Peyer's patch (tissue), 4 donors: ENCODE results near the gene PTH2. TPM values are rescaled to one million over a fixed set of nuclear protein-coding genes. Genes with fewer than 3 reads are reported as not detected.

Experiments used
- DNase-seq, 3 donors: peaks; one replicate each; pipeline ENCODE4 v3.0.0-alpha.2; 2017 to 2019
- H3K27ac ChIP-seq, 4 donors: fragments of 200-600 bp; sonication (generic); one replicate each; pipeline ENCODE4 v1.5.1; 2016 to 2019
- H3K27me3 ChIP-seq, 2 donors: fragments of 200-600 bp; sonication (generic); one replicate each; pipeline ENCODE4 v1.5.1; 2019
- H3K36me3 ChIP-seq, 3 donors: fragments of 200-600 bp; sonication (generic); one replicate each; pipeline ENCODE4 v1.5.1; 2016 to 2019
- H3K4me1 ChIP-seq, 4 donors: fragments of 200-600 bp; sonication (generic); one replicate each; pipeline ENCODE4 v1.5.1; 2016 to 2019
- H3K4me3 ChIP-seq, 4 donors: fragments of 200-600 bp; sonication (generic); 1 replicate in 3 of 4; 2 replicates in 1 of 4; pipeline ENCODE4 v1.5.1; 2016 to 2019; ENCODE audit warnings: mild to moderate bottlenecking in 1 of 4
- H3K9me3 ChIP-seq, 4 donors: fragments of 200-600 bp; sonication (generic); one replicate each; pipeline ENCODE4 v1.5.1; 2016 to 2019; ENCODE audit warnings: mild to moderate bottlenecking in 1 of 4
- POLR2A ChIP-seq, 2 donors: fragments of 450-650 bp; IDR thresholded peaks; one replicate each; pipeline ENCODE4 v1.5.1; 2017; ENCODE audit warnings: antibody characterized with exemption in 2 of 2, mild to moderate bottlenecking in 2 of 2, moderate library complexity in 2 of 2
- total RNA-seq, 4 donors: library from RNA; depleted of rRNA; stranded (reverse); fragments of >200 nt; gene quantifications; one replicate each; pipeline ENCODE4 v1.1.0, GENCODE V29; 2016
- TF ChIP-seq, protein P1 (sequence below), 6 experiments: fragments of 450-650 bp in 4 of 6; fragments of 200-600 bp in 2 of 6; sonication (generic) in 1 of 6; IDR thresholded peaks; one replicate each; pipeline ENCODE4 v1.5.1; 2017 to 2019; ENCODE audit warnings: antibody characterized with exemption in 6 of 6, mild to moderate bottlenecking in 3 of 6, moderate library complexity in 1 of 6

Gene PTH2
- total RNA-seq, 4 donors from 2014 or later: not detected

DNA sequence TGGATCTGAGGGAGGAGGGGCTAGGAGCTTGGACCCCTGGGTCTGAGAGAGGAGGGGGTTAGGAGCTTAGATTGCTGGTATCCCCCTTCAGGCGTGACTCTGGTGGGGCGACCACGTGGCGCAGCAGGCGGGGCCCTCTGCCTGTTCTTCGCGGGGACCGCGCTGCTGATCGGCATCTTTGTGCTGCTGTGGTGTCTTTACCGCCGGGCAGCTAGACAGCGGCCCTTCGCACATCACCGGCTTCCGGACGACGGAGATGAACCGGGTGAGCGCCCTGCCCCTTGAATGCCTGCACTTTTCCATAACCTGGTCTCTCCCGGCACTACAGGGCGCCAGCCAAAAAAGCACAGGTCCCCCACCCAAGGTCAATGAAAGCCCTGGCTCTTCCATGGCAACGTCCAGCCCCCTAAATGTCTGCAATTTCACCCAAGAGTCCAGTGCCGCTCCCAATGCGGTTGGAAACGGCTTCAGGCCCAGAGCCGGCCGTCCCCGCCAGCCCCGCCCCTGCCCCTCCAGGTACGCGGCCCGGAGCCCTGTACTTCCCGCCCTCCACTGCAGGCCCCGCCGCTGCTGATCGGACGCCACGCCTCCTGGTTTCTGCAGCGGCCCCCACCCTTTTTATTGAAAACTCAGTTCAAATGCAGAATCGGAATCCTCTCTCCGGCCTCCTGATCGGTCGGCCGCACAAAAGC, 4.8 kb upstream of the PTH2 start:
- DNase-seq: peak in 1 of 3 donors; percentile 44
- H3K4me3 ChIP-seq: peak overlapping the region in 2 of 4 donors; percentile 25 to 27

GRCh38 chr19:49427339-49427738, 4.1 kb upstream of the PTH2 start:
- no peak for DNase-seq
- H3K4me3 ChIP-seq: no peak overlapping the region
- no peaks in the 10 kb centered on the region for H3K36me3 ChIP-seq
- H3K9me3 ChIP-seq: no peaks in the 10 kb centered on the region
- TF ChIP-seq, protein P1, sequence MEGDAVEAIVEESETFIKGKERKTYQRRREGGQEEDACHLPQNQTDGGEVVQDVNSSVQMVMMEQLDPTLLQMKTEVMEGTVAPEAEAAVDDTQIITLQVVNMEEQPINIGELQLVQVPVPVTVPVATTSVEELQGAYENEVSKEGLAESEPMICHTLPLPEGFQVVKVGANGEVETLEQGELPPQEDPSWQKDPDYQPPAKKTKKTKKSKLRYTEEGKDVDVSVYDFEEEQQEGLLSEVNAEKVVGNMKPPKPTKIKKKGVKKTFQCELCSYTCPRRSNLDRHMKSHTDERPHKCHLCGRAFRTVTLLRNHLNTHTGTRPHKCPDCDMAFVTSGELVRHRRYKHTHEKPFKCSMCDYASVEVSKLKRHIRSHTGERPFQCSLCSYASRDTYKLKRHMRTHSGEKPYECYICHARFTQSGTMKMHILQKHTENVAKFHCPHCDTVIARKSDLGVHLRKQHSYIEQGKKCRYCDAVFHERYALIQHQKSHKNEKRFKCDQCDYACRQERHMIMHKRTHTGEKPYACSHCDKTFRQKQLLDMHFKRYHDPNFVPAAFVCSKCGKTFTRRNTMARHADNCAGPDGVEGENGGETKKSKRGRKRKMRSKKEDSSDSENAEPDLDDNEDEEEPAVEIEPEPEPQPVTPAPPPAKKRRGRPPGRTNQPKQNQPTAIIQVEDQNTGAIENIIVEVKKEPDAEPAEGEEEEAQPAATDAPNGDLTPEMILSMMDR (IDR thresholded peaks at IDR 0.05): no peak
- H3K27ac ChIP-seq: no peak overlapping the region
- peaks cover 0 to 73% of the 10 kb centered on the region in 2 donors for H3K27me3 ChIP-seq
- peaks cover 0 to 23% (median 17%) of the 10 kb centered on the region in 4 donors for H3K4me1 ChIP-seq

More for the DNA sequence above, 4.8 kb upstream of the PTH2 start:
- H3K27me3 ChIP-seq: peaks cover 0 to 73% of the 10 kb centered on the region in 2 donors
- H3K9me3 ChIP-seq: no peaks in the 10 kb centered on the region
- peaks cover 0 to 17% (median 11%) of the 10 kb centered on the region in 4 donors for H3K4me1 ChIP-seq
- H3K27ac ChIP-seq: no peak overlapping the region
- TF ChIP-seq, protein P1 (IDR thresholded peaks at IDR 0.05): no peak
- no peak for TF ChIP-seq POLR2A (IDR thresholded peaks at IDR 0.05)
- H3K36me3 ChIP-seq: no peaks in the 10 kb centered on the region

DNA sequence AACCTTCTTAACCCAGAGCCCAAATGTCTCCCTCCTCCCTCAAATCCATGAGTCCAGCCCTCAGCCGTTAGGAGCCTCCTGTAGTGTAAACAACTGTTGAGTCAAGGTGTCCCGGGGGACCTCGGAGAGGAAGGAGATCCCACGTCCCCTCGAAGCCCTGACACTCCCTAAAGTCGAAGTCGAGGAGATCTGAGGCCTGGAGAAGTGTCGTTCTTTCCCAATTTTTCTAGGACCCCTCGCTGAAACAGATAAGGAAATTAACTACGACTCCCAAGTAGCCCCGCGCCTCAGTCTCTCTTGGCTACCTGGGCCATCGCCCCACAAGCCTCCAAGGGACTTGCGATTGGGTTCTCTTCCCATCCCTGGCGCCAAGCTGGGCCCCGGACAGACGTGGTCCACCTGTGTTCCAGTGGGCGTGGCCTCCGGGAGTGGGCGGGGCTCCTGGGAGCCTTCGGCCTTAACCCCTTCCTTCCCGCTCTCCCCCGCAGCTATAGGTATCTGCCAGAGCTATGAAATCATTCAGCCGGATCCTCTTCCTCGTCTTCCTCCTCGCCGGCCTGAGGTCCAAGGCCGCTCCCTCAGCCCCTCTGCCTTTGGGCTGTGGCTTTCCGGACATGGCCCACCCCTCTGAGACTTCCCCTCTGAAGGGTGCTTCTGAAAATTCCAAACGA, 2.8 kb upstream of the PTH2 start:
- TF ChIP-seq, protein P1 (IDR thresholded peaks at IDR 0.05): no peak
- TF ChIP-seq POLR2A (IDR thresholded peaks at IDR 0.05): no peak
- Histone ChIP-seq H3K9me3 (no peaks in the 10 kb centered on the region), H3K27me3 (peaks cover 0 to 73% of the 10 kb centered on the region in 2 donors), H3K27ac (no peak overlapping the region), H3K4me1 (peaks cover 3 to 30% (median 21%) of the 10 kb centered on the region in 4 donors), H3K36me3 (no peaks in the 10 kb centered on the region), H3K4me3 (no peak overlapping the region)
- no peak for DNase-seq

DNA sequence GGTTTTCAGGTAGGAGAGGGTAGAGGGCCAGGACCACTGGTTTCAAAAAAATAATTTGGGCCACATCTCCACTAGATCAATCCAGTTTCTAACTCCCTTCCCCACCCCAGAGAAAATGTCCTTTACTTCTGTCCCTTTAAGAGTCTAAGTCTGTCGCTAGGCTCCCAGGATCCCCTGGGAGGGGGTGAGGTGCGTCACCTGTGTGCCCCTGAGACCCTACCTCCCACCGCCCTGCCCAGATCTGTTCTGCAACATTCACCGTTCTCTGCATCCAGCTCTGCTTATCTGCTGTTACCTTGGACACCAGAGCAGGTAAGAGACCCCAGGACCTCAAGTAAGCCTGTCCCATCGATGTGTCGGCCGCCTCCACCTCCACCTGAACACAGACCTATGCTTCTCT, 1.9 kb upstream of the PTH2 start, which contains the start of gene GFY:
Gene GFY (plus strand): TSS at position 211 of the 400 bp plus-strand sequence. CDS start 1,043 bp downstream, outside the sequence.
- DNase-seq: no peak
- no peak within 1 kb of the TSS for H3K27ac ChIP-seq
- H3K27me3 ChIP-seq: peaks cover 0 to 74% of the 10 kb centered on the region in 2 donors
- H3K4me1 ChIP-seq: peaks cover 3 to 32% (median 21%) of the 10 kb centered on the region in 4 donors
- H3K9me3 ChIP-seq: no peaks in the 10 kb centered on the region
- no peaks in the 10 kb centered on the region for H3K36me3 ChIP-seq
- H3K4me3 ChIP-seq: no peak within 1 kb of the TSS
- TF ChIP-seq POLR2A (IDR thresholded peaks at IDR 0.05): no peak
- TF ChIP-seq, protein P1 (IDR thresholded peaks at IDR 0.05): no peak

GRCh38 chr19:49423985-49424303, 703 bp upstream of the PTH2 start:
- Histone ChIP-seq H3K36me3 (no peaks in the 10 kb centered on the region), H3K9me3 (no peaks in the 10 kb centered on the region), H3K4me3 (no peak overlapping the region), H3K4me1 (peaks cover 3 to 32% (median 21%) of the 10 kb centered on the region in 4 donors), H3K27me3 (peaks cover 0 to 71% of the 10 kb centered on the region in 2 donors), H3K27ac (no peak overlapping the region)
- no peak for DNase-seq
- TF ChIP-seq POLR2A (IDR thresholded peaks at IDR 0.05): no peak
- TF ChIP-seq, protein P1 (IDR thresholded peaks at IDR 0.05): no peak
